ENCODE data around the gene THRB.
A peak's percentile ranks its signal among the peaks of the same experiment; 100 is the strongest.

The THRB gene

GRCh38 chr3:24086617-24087404 lies 407.8 kb downstream of the THRB start:
- no peak for FAIRE-seq

GRCh38 chr3:24086206-24086605 lies 408.4 kb downstream of the THRB start:
- FAIRE-seq, result no peak

- FAIRE-seq, result no peak
These were observed 422.5 kb downstream of the THRB start for GRCh38 chr3:24072193-24072592.

GRCh38 chr3:24069045-24069444 lies 425.6 kb downstream of the THRB start:
- peak; percentile 88 for FAIRE-seq

DNA sequence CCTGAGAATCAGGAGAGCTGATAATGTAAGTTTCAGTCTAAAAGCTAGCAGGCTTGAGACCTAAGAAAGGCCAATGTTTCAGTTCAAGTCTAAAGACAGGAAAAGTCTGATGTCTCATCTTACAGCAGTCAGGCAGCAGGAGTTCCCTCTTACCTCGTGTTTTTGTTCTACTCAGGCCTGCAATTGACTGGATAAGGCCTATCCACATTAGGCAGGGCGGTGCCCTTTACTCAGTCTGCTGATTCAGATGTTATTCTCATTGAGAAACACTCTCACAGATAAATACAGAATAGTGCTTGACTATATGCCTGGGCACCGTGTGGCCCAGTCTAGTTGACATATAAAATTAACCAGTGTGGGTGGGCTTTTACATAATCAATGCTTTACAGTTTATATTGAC lies 427.2 kb downstream of the THRB start:
- FAIRE-seq, result no peak

Measured in endometrium (tissue), 2 donors.